CD4-positive, alpha-beta T cell treated with Interleukin-12 subunit alpha and Interleukin-12 subunit beta, for 1 hour (primary cell): Measurements from ENCODE around the gene PRSS53.

Experiments
- DNase-seq: peaks from one replicate; pipeline ENCODE4 v3.0.0-alpha.2; 2020

PRSS53 gene

DNA sequence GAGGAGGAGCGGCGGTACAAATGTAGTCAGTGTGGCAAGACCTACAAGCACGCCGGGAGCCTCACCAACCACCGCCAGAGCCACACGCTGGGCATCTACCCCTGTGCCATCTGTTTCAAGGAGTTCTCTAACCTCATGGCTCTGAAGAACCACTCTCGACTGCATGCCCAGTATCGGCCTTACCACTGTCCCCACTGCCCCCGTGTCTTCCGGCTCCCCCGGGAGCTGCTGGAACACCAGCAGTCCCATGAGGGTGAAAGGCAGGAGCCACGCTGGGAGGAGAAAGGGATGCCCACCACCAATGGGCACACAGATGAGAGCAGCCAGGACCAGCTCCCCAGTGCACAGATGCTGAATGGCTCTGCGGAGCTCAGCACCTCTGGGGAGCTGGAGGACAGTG is 11.7 kb downstream of the PRSS53 start:
- no peak for DNase-seq

DNA sequence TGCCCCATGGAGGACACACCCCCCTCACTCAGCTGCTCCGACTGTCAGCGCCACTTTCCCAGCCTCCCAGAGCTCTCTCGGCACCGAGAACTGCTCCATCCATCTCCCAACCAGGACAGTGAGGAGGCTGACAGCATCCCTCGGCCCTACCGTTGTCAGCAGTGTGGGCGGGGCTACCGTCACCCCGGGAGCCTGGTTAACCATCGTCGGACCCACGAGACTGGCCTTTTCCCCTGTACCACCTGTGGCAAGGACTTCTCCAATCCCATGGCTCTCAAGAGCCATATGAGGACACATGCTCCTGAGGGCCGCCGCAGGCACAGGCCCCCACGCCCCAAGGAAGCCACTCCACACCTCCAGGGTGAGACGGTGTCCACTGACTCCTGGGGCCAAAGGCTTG is 12.4 kb downstream of the PRSS53 start:
- no peak for DNase-seq

DNA sequence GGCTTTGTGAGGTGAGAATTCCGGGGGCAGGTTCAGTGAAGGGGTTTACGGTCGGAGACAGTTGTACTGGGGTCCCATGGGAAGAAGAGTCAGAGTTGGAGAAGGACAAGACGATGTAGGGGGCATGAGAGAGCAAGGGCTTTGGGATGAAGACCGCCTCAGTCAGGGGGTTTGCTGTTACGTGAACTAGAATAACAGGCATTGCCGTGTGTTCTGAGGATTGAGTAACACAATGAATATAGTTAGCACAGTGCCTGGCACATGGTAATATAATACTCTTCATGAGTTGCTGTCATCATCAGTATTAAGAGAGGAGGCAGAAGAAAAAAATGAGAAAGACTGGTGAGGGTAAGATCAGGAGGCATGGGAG is 13.9 kb downstream of the PRSS53 start:
- no peak for DNase-seq

DNA sequence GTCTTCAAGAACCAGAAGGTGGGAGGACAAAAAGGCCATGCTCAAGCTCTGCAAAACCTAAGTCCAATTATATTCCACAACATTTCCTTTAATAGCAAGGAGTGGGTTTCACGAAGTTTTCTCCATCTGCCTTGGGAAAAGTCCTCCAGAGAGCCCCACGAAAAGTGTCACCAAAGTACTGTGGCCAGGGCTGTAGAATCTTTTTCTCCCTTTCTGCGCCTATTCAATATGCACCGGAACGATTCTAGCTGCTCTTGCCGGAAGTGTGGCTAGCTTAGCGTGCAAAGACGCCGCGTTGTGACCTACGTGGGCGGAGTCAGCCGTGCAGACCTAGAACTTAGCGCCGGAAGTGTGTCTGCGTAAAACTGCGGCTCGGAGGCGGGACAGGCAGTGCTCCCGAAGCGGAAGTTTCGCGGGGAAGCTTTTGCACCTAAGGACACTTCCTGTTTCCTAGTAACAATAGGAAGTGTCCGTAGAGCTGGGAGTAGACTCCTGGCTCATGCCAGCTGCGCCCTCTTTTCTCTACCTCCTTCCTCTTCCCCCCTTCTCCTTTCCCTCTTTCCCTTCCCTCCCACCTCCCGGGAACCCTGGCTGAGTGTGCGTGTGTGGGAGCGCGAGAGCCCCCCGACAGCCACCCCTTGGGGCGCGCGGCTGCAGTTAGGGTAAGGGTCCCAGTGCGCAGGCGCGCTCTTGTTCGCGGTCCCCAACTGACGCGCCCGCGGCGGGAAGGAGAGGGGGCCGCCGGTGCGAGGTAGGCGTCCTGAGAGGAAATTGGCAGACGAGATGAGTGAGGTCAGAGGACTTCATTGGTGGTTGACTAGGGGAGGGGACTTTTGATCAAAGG is 14.6 kb downstream of the PRSS53 start, which contains the start of the genes ZNF646 and ZNF668:
TSS of gene ZNF646 (plus strand) at position 453 of the 844 bp plus-strand sequence. CDS start 1,903 bp downstream, outside the sequence.
TSS of gene ZNF668 (minus strand) at position 271 of the 844 bp plus-strand sequence. CDS start 9,781 bp downstream, outside the sequence.
- peak; percentile 98 for DNase-seq

DNA sequence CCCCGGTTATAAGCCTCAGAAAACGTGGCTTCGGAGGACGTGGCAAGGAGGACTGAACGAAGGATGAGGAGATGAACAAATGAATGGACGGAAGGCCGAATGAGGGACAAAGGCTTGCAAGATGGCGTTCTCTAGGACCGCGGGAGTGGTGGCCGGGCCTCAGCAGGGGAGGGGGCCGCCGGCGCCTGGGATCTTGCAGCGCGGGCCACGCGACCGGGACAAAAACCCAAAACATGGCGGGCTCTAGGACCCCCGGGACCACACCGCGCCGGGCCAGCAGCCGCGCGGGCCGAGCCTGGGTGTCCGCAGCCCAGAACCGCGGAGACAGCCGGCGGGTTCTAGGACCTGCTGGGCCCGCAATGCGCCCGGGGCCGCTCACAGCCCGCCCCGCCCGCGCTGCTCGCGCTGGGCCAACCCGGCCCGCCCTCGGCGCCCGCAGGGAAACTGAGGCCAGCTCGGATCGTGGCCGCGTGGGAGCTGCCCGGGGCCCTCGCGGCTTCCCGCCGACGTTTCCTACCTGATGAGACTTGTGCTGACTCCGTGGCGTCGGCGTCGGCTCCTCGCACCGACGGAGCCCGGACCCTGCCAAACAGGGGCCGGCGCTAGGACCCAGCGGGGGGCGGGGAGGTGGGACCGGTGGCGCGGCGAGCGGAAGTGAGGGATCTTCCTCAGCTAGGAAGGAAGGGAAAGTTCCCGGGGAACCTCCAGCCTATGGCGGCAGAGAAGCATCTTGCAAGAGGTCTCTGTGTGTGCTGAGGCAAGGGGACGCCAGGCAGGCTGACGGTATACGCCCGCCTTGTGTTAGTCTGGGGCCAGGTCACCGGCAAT is 15.4 kb downstream of the PRSS53 start:
- peak; percentile 85 for DNase-seq

DNA sequence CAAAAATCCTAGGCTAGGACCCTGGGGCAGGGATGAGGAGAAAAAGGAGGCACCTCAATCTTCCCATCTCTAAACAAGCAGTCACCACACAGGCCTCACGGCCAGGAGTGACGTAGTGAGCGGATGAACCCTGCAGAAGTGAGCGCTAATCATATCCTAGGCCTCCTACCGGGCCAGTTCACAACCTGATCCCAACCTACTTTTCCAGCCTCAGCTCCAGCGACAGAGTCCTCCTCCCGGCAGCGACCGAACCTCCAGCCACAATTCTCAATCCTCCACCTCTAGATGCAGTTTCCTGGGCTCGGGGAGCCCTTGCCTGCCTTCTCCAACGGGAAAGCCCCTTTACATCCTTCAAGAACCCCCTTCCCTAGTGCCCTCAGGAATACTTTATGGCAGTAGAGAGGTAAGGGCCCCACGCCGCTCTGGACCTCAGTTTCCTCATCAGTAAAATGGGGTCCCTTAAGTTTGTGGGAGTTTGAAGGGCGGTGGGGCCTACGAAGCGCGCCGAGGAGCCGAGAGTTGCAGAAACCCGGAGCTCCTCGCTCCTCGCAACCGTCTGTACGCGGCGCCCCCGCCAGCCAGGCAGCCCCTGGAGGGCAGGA is 16.1 kb downstream of the PRSS53 start:
- DNase-seq, result peak; percentile 33

DNA sequence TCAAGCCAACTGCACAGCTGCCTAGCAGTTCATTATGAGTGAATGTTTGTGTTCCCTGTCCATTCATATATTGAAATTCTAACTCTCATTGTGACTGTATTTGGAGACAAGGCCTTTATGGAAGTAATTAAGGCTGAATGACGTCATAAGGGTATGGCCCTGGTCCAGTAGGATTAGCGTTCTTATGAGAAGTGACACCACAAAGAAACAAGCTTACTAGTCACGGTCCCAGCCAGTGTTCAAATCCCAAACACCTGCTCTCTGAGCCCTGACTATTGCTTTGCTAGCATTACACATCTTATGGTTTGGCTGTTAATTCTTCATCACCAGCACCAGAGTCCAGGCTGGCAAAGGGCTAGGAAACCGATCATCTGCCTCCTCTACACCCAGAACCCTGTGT is 16.9 kb downstream of the PRSS53 start:
- DNase-seq, result no peak

DNA sequence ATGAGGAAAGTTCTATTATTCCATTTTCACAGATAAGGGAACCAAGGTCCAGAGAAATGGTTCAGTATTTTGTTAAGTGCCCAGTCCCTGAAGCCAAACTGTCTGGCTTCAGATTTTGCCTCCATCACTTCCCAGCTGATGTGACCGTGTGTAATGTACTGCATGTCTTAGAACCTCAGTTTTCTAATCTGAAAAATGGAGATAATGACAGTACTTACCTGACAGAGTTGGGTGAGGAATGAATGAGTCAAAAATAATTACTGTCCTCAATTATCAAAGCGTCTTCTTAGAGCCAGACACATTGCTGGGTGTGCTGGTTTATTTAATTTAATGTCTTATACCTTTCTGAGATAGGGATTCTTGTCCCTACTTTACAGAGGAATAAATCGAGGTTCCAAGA is 21.4 kb downstream of the PRSS53 start:
- DNase-seq, result no peak

DNA sequence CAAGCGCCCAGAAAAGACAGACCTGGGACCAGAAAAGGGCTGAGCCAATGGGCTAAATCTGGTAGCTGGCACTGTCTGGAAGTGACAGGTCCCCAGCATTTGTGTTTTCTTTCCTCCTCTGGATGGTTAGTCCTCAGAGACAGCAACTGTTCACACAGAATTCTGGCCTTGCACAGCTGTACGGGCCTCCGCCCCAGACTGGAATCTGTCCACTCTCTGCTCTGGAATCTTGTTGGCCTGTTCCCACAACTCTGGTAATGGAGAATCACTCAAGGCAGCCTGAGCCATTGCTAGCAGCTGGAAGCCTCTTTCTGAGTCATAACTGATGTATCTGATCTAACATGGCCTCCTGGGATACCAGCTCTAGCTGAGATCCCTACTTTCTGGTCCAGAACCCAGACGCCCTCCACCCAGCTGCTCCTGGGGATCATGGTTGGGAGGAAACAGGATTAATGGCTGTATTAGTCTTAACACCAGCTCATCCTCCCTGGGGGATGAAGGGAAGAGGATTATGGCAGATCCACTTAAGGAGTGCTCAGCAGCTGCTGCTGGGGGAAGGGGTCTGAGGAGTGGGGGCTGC is 23.8 kb downstream of the PRSS53 start:
- DNase-seq, result no peak

DNA sequence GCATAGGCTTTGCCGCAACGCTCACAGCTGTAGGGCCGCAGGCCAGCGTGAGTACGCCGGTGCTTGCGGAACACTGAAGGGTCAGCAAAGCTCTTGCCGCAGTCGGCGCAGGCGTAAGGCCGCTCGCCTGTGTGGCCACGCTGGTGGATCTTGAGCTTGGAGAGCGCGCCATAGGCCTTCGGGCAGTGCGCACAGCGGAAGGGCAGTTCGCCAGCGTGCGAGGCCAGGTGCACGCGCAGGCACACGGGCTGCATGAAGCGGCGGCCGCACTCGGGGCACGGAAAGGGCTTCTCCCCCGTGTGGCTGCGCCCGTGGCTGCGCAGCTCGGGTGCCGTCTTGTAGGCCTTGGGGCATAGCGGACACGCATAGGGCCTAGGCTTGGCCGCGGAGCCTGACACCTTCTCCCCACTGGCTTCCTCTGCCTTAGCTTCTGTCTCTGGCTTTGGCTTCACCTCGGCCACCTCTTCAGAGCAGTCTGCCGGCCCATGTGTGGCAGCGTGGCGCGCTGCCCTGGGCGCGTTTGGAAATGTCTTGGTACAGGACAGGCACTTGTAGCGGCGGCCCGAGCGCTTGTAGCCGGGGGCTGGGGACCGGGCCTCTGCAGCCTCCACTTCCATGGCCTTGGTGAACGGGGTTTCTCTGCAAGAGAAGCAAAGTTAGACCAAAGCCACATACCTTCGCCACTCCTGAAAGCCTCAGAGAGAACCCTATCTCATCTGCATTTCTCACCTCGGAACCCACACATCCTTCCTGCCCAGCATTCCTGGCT is 24.7 kb downstream of the PRSS53 start:
- DNase-seq, result peak; percentile 32

DNA sequence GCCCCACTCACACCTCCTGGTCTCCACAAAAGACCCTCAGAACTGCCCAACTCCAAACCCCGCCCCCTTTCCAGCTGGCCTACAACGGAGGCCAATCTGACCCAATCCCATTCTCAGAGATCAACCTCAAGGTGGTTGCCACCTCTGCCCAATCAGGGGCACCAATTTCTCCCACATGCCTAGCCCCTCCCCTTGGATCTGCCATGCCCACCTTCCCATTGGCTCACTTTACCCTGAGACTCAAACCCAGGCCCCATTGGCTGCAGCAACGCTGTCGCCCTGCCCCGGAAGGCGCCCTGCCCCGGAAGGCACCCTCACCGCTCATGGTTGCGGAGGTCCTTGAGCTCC is 25.3 kb downstream of the PRSS53 start:
- DNase-seq, result peak; percentile 14

DNA sequence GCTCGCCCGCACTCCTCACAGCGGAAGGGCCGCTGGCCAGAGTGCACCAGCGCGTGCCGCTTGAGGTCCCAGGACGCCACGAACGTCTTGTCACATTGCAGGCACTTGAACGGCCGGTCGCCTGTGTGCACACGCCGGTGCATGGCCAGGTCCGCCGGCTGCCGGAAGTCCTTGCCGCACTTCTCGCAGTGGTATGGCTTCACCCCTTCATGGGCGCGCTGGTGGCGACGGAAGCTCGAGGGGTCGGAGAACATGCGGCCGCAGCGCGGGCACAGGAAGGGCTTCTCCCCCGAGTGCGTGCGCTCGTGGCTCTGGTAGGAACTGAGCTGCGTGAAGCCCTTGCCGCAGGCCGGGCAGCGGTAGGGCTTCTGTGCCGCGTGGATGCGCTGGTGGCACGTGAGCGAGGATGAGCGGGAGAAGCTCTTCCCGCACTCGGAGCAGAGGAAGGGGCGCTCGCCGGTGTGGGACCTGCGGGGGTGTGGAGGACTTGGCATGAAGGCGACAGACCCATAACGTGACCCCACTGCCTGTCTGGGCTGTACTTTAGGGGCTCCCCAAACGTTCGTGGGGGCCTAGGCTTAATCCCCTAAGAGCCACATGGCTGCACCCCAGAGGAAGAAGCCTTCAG is 26.8 kb downstream of the PRSS53 start:
- DNase-seq, result no peak

DNA sequence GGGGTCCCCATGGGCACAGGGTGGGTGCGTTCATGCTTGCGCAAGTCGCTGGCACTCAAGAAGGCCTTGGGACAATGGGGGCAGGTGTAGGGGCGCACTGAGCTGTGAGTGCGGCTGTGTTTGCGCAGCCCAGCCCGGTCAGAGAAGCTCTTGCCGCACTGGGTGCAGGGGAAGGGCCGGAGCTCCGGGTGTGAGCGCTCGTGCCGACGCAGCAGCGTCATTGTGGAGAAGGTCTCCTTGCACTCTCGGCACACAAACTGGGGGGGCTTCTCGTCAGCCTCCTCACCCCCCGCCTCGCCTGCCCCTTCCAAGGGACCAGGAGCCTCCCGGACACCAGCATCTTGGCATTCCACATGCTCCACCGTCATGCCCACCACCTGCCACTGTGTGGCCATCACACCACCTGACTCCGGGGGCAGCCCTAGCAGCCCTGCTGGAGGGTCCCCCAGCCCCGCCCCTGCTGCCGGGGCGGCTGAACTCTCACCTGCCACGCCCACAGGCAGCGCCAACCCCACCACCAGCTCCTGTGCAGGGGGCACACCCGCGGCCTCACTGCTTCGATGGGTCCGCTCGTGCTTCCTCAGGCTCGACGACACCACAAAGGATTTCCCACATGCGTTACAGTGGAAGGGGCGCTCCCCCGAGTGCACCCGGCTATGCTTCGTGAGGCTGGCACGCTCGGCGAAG is 27.5 kb downstream of the PRSS53 start:
- DNase-seq, result no peak

DNA sequence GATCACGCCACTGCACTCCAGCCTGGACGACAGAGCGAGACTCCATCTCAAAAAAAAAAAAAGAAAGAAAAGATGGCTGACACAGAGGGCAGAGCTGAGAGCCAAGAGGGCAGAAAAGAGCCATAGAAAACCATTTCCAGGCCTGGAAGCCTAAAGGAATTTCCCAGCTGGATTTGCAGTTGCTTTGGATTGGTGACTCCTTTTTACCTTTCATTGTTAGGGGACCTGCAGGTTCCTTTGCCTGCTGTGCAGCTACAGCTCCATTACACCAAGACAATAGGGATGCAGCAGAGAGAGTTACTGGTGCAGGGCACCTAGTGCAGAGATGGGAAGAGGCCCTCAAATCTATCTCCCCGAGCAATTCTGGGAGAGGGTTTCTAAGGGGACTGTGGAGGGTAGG is 33.1 kb downstream of the PRSS53 start:
- DNase-seq, result no peak

DNA sequence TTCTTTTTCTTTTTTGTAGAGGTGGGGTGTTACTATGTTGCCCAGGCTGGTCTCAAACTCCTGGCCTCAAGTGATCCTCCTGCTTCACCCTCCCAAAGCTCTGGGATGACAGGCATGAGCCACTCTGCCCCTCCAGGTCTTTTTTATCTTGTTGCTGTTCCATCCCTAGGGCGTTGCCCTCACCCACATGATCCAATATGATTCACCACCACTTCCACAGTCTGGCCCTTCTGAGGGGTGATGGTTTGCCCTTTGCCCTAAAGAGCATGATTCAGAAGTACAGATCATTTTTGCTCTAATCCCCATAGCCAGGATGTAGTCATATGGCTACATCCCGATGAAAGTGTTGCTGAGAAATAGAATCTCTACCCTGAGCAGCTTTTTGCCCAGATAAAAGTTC is 36.6 kb downstream of the PRSS53 start:
- no peak for DNase-seq

DNA sequence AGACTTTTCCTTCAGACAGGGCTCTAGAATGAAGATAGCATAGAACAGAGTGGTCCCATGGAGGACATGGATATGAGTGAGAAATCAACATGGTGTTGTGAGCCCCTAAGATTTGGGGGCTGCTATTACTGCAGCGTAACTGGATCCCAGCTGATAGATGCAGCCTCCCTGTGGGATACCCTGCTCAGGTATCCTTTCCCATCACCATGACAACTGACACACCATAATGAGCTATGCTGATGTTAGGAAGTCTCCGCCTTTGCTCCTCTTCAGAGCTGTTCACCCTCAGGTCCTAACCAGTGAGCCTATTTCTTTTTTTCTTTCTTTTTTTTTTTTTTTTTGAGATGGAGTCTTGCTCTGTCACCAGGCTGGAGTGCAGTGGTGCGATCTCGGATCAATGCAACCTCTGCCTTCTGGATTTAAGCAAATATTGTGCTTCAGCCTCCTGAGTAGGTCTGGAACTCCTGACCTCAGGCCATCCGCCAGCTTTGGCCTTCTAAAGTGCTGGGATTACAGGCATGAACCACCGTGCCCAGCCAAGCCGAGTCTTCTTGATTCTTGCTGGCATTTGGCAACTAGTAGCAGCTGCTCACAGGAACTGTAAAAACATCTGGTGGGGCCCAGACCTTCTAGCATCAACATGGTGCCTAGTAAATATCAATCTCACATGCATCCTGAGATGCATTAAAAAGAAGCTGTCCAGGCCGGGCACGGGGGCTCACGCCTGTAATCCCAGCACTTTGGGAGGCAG is 38.3 kb downstream of the PRSS53 start:
- DNase-seq, result no peak

DNA sequence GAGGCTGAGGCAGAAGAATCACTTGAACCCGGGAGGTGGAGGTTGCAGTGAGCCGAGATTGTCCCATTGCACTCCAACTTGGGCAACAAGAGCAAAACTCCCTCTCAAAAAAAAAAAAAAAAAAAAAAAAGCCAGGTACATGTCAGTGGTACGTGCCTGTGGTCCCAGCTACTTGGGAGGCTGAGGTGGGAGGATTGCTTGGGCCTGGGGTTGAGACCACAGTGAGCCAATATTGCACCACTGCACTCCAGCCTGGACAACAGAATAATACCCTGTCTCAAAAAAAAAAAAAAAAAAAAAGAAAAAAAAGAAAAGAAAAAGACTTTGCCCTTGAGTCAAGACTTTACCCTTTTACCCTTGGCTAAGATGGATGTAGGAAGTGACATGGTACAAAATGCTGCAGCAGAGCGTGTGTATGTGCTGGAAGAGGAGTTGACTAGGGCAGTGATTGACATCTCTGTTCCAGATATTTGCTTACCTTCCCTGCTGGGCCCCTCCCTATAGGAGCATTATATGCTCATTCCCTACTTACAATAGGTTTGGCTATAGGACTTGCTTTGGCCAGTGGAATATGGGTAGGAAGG is 44.8 kb downstream of the PRSS53 start:
- DNase-seq, result no peak

DNA sequence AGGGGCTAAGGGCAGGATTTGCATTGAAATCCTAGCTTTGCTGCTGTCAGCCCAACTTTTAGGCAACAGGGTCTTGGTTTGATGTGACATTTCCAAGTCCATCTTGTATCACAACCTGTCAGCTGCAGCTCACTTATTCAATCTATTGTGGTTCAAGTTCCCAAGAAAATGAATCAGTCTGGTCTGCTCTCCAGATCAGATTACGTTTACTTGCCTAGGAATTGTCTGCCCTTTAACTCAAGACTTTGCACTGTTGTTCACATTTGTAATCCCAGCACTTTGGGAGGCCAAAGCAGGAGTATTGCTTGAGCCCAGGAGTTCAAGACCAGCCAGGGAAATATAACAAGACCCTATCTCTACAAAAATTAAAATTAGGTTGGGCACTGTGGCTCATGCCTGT is 45.4 kb downstream of the PRSS53 start:
- DNase-seq, result no peak

DNA sequence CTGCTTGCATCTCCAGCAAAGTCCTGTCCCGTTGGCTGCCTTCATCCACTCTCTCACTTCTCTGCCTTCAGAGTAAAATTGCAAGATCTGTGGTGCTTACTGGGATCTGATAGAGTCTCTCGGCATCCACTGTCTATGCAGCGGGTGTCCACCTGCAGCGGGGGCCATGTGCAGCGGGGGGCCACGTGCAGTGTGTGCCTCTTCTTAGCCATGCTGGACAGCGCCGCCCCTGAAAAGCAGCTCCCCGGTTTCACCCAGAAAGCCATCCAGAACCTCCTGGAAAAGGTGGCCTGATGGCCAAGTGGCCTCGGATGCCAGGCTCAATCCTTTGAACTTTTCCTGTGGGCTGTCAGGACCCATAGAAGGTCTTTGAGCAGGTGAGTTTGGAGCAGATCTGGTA is 45.9 kb downstream of the PRSS53 start:
- DNase-seq, result no peak

DNA sequence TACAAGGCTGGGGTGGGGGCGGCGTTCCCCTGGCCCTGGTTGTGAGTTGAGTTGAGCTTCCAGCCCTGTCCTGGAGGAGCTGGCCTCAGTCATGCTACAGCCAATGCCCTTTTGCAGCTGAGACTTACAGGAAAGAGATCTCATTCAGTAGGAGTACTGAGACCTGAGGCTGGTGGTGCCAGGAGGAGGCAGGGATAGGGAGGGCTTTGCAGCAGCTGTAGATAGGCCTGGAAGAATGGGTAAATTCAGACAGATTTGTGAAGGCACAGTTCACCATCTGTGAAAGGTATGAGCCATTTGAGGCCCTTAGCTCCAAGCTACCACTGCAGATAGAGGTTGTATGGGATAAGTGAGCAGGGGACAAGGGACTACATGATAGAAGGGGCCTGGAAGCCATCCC is 49.8 kb downstream of the PRSS53 start:
- no peak for DNase-seq
